ENCODE results near the gene MACROD2.

DNA sequence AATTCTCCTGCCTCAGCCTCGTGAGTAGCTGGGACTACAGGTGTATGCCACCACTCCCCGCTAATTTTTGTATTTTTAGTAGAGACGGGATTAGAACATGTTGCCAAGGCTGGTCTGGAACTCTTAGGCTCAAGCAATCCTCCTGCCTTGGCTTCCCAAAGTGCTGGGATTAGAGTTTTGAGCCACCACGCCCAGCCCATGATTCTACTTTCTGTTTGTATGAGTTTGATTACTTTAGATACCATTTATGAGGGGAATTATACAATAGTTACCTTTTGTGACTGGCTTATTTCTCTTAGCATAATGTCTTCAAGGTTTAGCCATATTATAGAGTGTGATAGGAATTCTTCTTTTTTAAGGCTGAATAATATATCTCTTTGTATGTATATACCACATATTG, 897.5 kb downstream of the MACROD2 start:
- no peak for TF ChIP-seq CTCF (IDR thresholded peaks at IDR 0.05)
- TF ChIP-seq POLR2A (IDR thresholded peaks at IDR 0.05), result no peak
